ENCODE measurements around the gene GPX4. TPM values are rescaled to one million over a fixed set of nuclear protein-coding genes. Genes with fewer than 3 reads are reported as not detected.
A peak's percentile ranks its signal among the peaks of the same experiment; 100 is the strongest.

GPX4 gene
- total and polyA plus RNA-seq, 2 of the 13 experiments (the other 11 are each of a cell fraction or from before 2014, with no cell fraction given), result 535 to 613 TPM

- TF ChIP-seq, protein P1, sequence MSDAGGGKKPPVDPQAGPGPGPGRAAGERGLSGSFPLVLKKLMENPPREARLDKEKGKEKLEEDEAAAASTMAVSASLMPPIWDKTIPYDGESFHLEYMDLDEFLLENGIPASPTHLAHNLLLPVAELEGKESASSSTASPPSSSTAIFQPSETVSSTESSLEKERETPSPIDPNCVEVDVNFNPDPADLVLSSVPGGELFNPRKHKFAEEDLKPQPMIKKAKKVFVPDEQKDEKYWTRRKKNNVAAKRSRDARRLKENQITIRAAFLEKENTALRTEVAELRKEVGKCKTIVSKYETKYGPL (CRISPR knock-in tag; IDR thresholded peaks at IDR 0.05), result no peak
- TF ChIP-seq ZZZ3 (CRISPR knock-in tag; IDR thresholded peaks at IDR 0.05; ENCODE audit: borderline replicate concordance) (no peak), CTCF (CRISPR knock-in tag; IDR thresholded peaks at IDR 0.05) (no peak), ZNF775 (CRISPR knock-in tag; IDR thresholded peaks at IDR 0.05; ENCODE audit: borderline replicate concordance) (no peak), NFYB (CRISPR knock-in tag; IDR thresholded peaks at IDR 0.05) (no peak), PRDM10 (CRISPR knock-in tag; IDR thresholded peaks at IDR 0.05; ENCODE audit: low read depth) (0 out of 2 replicates have a peak, but pooled peaks have one; percentile 10), HES4 (CRISPR knock-in tag; IDR thresholded peaks at IDR 0.05; ENCODE audit: borderline replicate concordance) (no peak), ZNF503 (CRISPR knock-in tag; IDR thresholded peaks at IDR 0.05) (no peak), ZNF17 (CRISPR knock-in tag; IDR thresholded peaks at IDR 0.05) (no peak), SNAI1 (CRISPR knock-in tag; IDR thresholded peaks at IDR 0.05; ENCODE audit: borderline replicate concordance) (no peak), ZNF12 (CRISPR knock-in tag; IDR thresholded peaks at IDR 0.05) (no peak), ZNF251 (CRISPR knock-in tag; IDR thresholded peaks at IDR 0.05) (no peak), ZNF33B (CRISPR knock-in tag; IDR thresholded peaks at IDR 0.05) (no peak)
- TF ChIP-seq, protein P2, sequence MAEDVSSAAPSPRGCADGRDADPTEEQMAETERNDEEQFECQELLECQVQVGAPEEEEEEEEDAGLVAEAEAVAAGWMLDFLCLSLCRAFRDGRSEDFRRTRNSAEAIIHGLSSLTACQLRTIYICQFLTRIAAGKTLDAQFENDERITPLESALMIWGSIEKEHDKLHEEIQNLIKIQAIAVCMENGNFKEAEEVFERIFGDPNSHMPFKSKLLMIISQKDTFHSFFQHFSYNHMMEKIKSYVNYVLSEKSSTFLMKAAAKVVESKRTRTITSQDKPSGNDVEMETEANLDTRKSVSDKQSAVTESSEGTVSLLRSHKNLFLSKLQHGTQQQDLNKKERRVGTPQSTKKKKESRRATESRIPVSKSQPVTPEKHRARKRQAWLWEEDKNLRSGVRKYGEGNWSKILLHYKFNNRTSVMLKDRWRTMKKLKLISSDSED (CRISPR knock-in tag; IDR thresholded peaks at IDR 0.05), result no peak
- TF ChIP-seq, protein P3, sequence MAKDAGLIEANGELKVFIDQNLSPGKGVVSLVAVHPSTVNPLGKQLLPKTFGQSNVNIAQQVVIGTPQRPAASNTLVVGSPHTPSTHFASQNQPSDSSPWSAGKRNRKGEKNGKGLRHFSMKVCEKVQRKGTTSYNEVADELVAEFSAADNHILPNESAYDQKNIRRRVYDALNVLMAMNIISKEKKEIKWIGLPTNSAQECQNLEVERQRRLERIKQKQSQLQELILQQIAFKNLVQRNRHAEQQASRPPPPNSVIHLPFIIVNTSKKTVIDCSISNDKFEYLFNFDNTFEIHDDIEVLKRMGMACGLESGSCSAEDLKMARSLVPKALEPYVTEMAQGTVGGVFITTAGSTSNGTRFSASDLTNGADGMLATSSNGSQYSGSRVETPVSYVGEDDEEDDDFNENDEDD (CRISPR knock-in tag; IDR thresholded peaks at IDR 0.05; ENCODE audit: borderline replicate concordance), result no peak
- TF ChIP-seq, protein P4, sequence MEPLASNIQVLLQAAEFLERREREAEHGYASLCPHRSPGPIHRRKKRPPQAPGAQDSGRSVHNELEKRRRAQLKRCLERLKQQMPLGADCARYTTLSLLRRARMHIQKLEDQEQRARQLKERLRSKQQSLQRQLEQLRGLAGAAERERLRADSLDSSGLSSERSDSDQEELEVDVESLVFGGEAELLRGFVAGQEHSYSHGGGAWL (CRISPR knock-in tag; IDR thresholded peaks at IDR 0.05), result peak; percentile 4; the same call in 1 of the 2 replicates
These were observed 9.8 kb upstream of the GPX4 start (continued) for GRCh38 chr19:1093811-1094553.
